RWPE1 (cell line): ENCODE measurements around the gene NTPCR.

ENCODE experiments used
- CTCF ChIA-PET: fragments of 350-600 bp; sonication (Branson Sonifier 250); formaldehyde crosslinking; extraction: SDS; loops from one replicate; lab custom pipeline; 2021; lab: Yijun Ruan, JAX
- POLR2A ChIA-PET: fragments of 400-600 bp; formaldehyde crosslinking; extraction: SDS; loops from one replicate; lab custom pipeline; 2020; ENCODE audit warnings: antibody characterized with exemption; ENCODE audit not compliant: low non-redundant PET; lab: Yijun Ruan, JAX
- DNase-seq: peaks from one replicate; pipeline ENCODE4 v3.0.0; 2012; ENCODE audit warnings: low spot score
- H3K27ac ChIP-seq: fragments of 450-650 bp; 2 replicates; pipeline ENCODE4 v1.5.1; 2017
- TF ChIP-seq, protein P1 (sequence below): fragments of 450-650 bp; conservative IDR thresholded peaks from 2 replicates; pipeline ENCODE4 v1.5.1; 2017; ENCODE audit warnings: low read depth, mild to moderate bottlenecking

NTPCR gene

DNA sequence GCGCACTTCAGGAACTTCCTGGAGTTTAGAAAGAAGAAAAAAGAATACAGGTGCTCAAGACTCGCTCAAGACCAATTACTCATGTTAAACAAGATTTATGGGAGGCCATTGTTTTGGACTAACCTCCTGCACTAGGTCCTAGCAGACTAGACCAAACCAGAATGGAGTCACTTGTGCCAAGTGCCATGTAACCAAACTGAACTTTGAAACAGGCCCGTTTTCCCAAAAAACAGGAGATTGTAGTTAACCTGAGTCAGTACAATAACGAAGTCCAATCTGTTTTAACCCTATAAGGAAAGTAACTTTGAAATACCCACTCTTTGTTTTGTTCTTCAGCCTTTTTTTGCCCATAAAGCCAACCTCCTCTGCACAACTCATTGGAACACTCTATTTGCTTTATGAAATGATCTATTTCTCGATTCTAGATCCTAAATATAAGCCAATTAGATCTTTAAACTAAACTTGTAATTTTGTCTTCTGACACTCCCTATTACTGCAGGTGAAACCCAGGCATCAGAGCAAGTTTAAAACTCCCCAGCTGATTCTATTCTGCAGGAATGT, 695 bp upstream of the NTPCR start:
- TF ChIP-seq, protein P1, sequence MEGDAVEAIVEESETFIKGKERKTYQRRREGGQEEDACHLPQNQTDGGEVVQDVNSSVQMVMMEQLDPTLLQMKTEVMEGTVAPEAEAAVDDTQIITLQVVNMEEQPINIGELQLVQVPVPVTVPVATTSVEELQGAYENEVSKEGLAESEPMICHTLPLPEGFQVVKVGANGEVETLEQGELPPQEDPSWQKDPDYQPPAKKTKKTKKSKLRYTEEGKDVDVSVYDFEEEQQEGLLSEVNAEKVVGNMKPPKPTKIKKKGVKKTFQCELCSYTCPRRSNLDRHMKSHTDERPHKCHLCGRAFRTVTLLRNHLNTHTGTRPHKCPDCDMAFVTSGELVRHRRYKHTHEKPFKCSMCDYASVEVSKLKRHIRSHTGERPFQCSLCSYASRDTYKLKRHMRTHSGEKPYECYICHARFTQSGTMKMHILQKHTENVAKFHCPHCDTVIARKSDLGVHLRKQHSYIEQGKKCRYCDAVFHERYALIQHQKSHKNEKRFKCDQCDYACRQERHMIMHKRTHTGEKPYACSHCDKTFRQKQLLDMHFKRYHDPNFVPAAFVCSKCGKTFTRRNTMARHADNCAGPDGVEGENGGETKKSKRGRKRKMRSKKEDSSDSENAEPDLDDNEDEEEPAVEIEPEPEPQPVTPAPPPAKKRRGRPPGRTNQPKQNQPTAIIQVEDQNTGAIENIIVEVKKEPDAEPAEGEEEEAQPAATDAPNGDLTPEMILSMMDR = no peak
- DNase-seq = no peak
- peak overlapping the region; percentile 75 for H3K27ac ChIP-seq
- ChIA-PET POLR2A (no interaction called here), CTCF (interaction anchor here (1.2 kb wide), 1 partner anchor 14 kb away, joined by 3 read pairs; no protein-coding TSS in a partner anchor)

DNA sequence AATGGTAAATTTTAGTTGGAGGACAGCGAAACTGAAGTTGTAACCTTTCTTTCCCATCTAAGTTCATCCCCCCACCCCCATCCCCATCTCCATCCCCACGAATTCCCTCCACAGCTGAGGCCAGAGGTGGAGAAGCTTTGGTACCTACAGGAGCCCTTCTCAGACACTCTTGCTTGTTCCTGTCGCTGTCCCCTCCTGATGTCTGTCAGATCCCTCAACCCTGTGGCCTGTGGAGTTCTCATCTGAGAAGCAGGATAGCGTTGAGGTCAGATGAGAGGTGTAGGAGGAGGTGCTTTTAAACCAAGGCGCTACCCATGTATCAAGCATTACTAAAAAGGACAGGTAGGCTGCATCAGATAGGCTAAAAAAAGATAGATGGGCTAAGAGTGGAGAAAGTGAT, 769 bp downstream of the NTPCR start:
- TF ChIP-seq, protein P1 = no peak
- peak; percentile 36 for DNase-seq
- peak overlapping the region; percentile 75 for H3K27ac ChIP-seq
- ChIA-PET POLR2A (no interaction called here), CTCF (no interaction called here)

DNA sequence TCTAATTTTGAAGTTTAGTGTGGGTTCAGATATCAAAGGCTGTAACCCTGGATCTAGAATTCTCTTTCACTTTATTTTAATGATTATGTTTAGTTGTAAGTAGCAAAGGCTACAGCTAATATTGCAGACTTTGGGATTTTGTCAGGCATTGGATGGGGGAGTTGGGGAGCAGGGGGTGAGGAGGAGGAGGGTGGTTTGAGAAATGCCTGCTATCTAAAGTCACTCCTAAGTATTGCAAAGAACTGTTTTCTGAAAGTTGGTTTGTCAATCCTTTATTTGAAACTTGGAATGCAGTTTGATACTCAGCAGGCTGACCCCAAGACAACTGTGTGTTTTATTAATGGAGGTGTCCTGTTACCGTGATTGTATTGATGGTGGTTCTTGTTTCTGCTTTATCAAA, 1.2 kb downstream of the NTPCR start:
- POLR2A ChIA-PET = no interaction called here
- DNase-seq = peak; percentile 0
- no peak overlapping the region for H3K27ac ChIP-seq
- TF ChIP-seq, protein P1 = no peak
- CTCF ChIA-PET = interaction anchor here (0.6 kb wide), 1 partner anchor 335 kb away, joined by 8 read pairs; no protein-coding TSS in a partner anchor

DNA sequence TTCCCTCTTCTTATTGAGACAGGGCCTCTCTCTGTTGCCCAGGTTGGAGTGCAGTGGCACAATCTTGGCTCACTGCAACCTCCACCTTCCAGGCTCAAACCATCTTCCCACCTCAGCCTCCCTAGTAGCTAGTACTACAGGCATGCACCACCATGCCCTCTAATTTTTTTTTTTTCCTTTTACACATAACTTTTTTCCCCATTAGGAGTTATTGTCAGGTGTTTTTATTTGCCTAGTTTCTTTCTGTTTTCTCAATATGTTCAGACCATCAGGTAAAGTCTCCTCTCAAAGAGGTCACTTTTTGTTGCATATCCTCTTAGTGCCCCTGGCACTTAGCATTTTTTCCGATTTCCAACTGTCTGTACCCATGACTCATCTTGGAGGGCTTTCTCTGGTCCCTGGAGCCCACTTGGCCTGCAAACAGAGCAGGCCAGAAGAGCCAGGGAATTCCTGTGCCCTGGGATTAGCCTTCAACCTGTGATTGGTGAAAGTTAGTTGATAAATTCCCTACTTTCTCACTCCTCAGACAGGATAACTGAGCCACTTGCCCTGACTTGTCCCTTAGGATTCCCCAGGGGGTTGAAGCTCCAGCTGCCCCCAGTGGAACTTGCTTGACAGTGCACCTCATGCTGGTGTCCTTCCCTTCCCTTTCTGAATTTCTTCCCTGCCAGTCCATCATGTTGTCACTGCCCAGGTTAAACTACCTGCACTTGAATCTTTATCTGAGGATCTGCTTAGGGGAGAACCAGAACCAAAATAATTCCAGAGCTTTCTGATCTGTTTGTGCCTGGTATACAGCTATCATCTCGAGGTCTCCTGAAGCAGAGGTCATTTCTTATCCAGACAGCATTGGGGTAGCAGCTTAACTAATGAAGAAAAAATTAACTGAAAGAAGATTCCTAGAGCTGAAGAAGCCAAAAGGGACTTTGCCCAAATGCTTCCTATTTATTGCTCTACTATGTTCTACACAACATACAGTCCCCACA, 2.4 kb downstream of the NTPCR start:
- peak; percentile 93 for DNase-seq
- ChIA-PET CTCF (interaction anchor here (0.5 to 1.2 kb wide), 12 partner anchors 72 to 1750 kb away, joined by 3 to 6 read pairs (median 3); partner anchors contain the start of gene SIPA1L2), POLR2A (no interaction called here)
- H3K27ac ChIP-seq = peak overlapping the region; percentile 56
- TF ChIP-seq, protein P1 = peak; percentile 71

DNA sequence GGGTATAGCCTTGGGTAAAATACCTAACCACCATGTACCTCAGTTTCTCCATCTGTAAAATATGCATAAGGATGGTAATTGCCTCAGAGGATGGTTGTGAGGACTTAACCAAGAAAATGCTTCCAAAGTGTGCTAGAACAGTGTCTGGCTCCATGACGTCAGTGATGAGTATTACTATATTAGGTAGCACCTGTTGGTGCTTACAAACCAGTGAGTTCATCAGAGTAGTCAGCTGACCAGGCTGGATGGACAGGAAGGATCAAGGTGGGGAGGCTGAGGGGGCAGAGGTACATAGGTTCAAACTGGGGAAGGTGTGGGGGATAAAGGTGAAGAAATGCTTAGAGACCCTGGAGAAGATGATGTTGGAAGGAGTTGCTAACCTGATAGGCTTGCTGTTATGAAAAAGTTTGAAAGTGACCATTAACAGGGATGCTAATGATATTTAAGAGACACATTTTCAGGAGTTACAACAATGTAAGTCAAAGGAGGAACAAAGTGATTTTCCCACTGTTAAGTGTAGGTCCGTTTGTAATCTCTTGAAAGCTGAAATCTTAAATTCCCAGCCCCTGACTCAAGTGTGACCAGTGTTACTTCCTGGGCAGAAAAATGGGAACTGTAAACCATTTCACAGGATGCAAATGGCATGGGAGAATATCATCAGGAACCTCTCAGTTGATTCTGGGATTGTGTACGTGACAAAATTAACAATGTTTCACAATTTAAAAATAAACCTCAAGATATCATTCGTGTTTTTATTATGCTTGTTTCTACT, 4.4 kb downstream of the NTPCR start:
- DNase-seq = no peak
- no peak overlapping the region for H3K27ac ChIP-seq
- TF ChIP-seq, protein P1 = no peak
- POLR2A ChIA-PET = no interaction called here
- CTCF ChIA-PET = interaction anchor here (0.5 kb wide), 1 partner anchor 18 kb away, joined by 3 read pairs; no protein-coding TSS in a partner anchor

DNA sequence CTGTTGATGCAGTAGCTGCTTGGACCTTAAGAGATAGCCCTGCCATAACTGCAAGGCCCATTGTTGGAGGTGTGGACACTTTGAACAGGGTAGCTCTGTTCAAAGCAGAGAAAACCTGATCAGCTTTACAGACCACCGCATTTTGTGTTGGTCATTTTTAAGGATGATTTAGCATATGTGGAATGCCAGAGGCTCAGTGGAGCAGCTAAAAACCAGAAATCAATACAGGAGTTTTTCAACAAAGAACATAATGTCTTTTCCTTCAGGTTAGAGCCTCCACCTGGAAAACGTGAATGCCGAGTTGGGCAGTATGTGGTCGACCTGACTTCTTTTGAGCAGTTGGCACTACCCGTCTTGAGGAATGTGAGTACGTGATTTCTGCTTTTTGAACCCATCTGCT, 5.7 kb downstream of the NTPCR start:
- H3K27ac ChIP-seq = no peak overlapping the region
- TF ChIP-seq, protein P1 = no peak
- no peak for DNase-seq
- ChIA-PET POLR2A (no interaction called here), CTCF (no interaction called here)
